ENCODE data around the gene NT5C.

DNA sequence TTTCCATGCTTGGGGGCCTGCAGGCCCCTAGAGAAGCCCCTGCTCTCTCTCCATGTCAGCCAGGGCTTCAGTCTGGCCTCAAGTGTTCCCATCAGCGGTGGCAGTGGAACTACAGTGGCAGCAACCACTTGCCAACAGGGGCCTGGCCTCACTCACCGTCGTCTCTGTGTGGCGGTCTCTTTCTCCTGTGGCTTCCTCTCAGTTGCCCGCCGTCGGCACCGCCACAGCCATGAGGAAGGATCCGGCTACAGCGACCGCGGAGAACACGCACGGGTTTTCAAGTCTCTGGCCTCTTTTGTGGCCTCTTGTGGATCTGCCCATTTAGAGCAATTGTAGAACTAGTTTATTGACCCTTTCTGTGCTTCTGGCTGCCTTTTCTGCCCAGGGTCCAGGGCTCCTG is 13.2 kb downstream of the NT5C start:
- TF ChIP-seq, protein P1, sequence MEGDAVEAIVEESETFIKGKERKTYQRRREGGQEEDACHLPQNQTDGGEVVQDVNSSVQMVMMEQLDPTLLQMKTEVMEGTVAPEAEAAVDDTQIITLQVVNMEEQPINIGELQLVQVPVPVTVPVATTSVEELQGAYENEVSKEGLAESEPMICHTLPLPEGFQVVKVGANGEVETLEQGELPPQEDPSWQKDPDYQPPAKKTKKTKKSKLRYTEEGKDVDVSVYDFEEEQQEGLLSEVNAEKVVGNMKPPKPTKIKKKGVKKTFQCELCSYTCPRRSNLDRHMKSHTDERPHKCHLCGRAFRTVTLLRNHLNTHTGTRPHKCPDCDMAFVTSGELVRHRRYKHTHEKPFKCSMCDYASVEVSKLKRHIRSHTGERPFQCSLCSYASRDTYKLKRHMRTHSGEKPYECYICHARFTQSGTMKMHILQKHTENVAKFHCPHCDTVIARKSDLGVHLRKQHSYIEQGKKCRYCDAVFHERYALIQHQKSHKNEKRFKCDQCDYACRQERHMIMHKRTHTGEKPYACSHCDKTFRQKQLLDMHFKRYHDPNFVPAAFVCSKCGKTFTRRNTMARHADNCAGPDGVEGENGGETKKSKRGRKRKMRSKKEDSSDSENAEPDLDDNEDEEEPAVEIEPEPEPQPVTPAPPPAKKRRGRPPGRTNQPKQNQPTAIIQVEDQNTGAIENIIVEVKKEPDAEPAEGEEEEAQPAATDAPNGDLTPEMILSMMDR (IDR thresholded peaks at IDR 0.05), result no peak
- no peak for TF ChIP-seq POLR2A (IDR thresholded peaks at IDR 0.05)

All from Peyer's patch (tissue), 4 donors.